HG03135 (cell line): ENCODE measurements around the gene TSPEAR.
"Not testable (repeated sequence)": the region's sequence is repeated elsewhere in the genome, so short reads cannot be mapped to it uniquely, and the experiment has no call there.

ENCODE experiments used
- ATAC-seq: cut with Tn5 transposase; IDR thresholded peaks from one replicate; pipeline ENCODE4 v1.9.1; 2021; ENCODE audit warnings: mild to moderate bottlenecking, moderate library complexity; ENCODE audit not compliant: unreplicated experiment

TSPEAR gene

GRCh38 chr21:44575307-44576024 lies 135.9 kb downstream of the TSPEAR start:
- no peak for ATAC-seq

DNA sequence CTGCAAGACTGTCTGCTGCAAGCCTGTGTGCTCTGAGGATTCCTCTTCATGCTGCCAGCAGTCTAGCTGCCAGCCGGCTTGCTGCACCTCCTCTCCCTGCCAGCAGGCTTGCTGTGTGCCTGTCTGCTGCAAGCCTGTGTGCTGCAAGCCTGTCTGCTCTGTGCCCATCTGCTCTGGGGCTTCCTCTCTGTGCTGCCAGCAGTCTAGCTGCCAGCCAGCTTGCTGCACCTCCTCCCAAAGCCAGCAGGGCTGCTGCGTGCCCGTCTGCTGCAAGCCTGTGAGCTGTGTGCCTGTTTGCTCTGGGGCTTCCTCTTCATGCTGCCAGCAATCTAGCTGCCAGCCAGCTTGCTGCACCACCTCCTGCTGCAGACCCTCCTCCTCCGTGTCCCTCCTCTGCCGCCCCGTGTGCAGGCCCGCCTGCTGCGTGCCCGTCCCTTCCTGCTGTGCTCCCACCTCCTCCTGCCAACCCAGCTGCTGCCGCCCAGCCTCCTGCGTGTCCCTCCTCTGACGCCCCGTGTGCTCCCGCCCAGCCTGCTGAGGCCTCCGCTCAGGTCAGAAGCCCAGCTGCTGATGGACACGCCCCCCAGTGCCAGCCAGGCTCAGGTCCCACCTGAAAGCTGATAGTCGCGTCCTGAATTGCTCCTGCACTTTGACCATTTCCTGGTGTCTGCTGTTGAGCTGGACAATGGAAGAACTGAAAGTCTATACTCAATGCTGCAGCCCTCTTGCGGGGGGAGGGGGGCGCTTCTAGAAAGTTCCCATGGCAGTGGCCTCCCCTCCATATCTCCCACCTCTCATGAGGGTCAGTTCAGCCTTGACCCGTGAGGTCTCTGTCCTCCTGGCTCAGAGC lies 136.7 kb downstream of the TSPEAR start:
- ATAC-seq: no peak

DNA sequence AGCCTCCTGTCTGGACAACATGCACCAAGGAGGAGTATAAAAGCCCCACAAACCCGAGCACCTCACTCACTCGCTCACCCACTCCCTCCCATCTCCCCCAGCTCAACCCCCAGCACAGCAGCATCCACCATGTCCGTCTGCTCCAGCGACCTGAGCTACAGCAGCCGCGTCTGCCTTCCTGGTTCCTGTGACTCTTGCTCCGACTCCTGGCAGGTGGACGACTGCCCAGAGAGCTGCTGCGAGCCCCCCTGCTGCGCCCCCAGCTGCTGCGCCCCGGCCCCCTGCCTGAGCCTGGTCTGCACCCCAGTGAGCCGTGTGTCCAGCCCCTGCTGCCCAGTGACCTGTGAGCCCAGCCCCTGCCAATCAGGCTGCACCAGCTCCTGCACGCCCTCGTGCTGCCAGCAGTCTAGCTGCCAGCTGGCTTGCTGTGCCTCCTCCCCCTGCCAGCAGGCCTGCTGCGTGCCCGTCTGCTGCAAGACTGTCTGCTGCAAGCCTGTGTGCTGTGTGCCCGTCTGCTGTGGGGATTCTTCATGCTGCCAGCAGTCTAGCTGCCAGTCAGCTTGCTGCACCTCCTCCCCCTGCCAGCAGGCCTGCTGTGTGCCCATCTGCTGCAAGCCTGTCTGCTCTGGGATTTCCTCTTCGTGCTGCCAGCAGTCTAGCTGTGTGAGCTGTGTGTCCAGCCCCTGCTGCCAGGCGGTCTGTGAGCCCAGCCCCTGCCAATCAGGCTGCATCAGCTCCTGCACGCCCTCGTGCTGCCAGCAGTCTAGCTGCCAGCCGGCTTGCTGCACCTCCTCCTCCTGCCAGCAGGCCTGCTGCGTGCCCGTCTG lies 137.5 kb downstream of the TSPEAR start, which contains the start of gene KRTAP10-4:
KRTAP10-4 (plus strand) TSS at position 100 of the 827 bp plus-strand sequence; CDS start at position 130, 30 bp downstream.
- not testable (repeated sequence) for ATAC-seq

DNA sequence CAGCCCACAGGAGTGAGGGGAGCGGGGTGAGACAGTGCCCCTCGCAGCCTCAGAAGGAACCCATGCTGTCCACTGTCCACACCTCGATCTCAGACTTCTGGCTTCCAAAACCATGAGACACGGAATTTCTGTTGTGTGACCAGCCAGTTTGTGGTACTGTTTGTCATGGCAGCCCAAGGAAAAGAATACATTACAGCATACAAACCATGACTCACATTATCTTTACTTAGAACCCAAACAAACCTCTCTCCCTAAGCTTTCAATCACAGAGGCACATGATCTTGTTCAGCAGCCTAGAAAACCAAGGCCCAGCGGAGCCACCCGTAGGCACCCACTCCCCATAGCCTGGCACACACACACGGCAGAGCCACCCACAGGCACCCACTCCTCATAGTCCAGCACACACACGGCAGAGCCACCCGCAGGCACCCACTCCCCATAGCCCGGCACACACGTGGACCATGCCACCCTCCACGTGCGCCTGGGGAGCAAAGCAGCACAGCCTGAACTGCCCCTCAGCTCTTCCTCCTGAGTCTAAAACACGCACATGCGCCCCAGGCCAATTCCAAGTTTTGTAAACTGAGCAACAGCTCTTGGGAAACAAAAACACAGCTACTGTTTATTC lies 138.3 kb downstream of the TSPEAR start:
- no peak for ATAC-seq

DNA sequence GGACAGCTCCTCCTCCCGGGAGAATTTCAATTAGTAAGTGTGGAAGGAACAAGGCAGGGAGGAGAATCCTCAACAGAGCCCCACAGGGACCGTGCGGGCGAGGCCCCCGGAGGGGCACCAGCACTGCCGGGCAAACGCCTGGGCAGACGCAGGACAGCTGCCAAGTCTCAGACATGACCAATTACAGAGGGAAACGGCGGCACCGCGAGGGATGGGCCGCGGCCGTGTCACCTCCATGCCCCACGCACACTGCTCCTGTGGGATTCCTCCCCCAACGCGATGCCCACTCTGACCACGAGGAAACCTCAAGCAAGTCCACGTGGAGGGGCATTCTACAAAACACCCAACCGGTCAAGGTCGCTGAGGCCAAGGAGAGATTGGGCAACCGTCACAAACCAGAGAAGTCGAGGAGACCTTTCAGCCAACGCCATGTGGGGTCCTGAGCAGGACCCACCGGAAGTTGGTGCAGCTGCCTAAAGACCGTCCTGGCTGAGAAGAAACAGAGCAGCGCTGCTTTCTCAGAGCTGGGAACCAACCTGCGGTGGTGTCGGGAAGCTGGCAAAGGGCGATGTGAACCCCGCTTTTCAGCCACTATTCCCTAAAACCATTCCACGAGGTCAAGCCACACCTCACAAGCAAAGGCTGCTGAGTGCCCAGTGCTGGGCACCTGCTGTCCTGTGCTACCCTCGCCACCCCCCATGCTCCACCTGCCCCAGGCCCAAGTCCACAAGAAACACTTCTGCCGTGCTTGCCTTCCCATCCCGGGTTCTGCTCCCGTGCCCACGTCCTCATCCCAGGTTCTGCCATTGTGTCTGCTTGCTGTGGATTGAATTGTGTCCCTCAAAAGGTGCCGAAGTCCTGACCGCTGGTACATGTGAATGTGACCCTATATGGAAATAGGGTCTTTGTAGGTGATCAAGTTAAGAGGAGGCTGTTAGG lies 139.3 kb downstream of the TSPEAR start:
- ATAC-seq: no peak

- no peak for ATAC-seq
Measured at GRCh38 chr21:44571296-44571695, 140.1 kb downstream of the TSPEAR start.

DNA sequence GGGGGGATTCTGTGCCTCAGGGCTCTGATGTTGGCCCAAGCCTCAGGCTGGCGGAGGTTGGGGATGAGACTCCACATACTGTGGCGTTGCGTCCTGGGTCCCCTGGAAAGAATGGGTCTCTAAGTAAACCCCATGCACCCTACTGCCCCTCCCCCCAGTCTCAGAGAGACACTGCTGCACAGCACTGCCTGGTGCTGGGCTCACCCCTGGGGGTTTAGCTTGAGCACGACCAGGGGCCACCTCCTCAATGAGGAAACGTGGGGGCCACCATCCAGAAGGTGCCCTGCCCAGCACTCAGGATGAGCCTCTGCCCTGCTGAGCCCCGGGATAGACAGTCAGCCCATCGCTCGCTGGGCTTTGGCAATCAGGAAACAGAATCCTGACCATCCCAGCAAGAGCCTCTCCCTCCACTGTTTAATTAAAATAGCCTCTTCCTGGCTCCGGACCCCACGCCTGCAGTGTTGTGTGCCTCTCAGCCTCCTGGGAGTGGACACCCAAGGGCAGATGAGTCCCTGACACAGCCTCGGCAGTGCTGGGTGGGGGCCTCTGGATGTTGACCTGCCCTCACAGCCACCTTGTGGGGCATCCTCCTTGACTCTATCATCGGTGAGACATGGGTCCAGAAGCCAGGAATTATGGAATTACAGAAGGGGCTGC lies 141.4 kb downstream of the TSPEAR start:
- ATAC-seq: no peak

DNA sequence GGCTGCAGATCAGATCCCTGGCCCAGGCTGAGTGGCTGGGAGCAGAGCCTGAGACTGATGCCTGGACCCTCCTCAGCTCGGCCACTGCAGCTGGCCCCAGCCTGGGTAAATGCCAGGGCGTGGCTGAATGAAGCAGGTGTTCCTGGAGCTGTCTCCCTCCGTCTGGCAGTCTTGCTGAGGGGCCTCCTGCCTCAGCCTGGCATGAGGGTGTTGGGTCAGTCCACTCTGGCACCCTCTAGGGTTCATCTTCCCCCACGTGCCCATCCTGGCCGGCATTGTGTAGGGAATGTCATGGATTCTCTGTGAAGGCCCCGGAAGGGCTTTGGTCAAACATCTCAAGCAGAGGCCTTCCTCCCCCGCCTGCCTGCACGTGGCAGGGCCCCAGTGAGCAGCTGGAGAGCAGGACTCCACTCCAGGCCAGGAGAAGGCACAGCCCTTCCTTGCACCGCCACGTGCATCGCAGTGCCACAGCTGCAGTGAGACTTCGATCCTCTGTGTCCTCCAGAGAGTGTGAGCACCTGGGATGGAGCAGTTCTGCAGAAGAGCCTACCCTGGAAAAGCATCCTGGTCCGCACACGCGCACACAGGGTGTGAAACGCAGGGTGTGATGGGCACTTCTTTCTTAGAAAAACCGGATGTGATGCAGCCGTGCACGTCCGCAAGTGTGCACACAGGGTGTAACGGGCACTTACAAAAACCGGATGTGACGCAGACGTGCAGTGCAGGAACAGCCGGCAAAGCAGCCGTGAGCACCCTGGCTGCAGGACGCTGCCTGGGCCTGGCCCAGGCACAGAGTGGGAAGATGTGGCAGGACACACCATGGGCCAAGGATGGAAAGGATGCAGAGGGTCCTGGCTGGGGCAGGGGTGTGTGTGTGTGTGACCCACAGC lies 142.5 kb downstream of the TSPEAR start:
- no peak for ATAC-seq

DNA sequence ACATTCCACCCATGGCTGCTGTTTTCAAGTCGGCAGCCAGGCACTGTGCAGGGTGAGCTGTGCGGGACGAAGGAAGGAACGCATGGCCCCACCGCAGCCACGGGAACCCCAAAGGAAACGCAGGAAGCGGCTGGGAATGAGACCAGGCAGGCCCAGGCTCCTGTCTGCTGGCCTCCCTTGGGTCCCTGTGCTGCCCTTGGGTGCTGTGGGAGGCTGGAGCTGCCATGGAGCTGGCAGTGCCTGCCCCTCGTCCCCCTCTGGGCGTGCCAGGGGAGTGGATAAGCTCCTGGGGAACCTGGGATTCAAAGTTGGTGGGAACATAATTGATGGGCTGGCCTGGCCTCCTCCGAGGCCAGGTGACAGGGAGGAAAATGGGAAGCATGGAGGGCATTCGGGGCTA lies 143.1 kb downstream of the TSPEAR start:
- no peak for ATAC-seq

DNA sequence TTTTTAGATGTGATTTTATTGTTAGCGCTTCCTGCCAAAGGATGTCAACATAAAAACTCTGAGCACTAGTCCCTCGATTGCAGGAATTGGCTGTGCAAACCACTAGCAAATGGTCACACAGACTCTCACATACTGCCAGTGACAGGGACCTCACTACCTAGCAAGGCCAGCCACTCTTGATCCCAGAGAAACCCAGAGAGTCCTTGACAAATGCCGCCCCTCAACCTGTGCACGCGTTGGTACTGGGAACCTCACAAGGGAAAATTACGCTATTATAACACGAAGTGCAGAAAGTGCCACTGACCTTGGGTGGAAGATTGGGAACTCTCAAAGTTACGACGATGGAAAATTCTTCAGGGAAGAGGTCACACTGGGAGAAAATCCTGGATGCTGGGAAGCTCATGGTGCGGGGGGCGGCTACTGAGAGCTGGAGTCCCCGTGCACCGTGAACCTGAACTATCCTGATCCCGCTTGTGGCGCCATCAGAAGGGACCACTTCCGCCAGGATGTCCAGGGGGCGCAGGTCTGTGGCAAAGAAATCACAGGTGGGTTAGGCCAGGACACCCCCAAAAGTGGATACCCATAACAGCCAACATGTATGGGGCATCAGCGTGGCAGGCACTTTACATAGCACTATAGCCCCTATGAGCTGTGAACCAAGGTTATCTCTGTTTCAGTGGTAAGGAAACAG lies 143.7 kb downstream of the TSPEAR start:
- ATAC-seq: no peak

DNA sequence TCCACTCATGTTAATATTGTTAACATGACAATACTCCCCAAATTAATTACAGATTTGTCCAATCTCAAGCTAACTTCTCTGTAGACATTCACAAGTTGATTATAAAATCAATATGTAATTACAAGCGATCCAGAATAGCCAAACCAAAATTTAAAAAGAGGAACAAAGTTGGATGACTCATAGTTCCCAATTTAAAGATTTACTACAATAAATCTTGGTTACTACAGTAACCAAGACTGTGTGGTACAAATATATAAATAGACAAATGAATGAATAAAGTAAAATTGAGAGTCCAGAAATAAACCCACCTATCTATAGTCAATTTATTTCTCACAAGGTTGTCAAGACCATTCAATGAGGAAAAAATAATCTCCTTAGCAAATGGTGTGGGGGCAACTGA lies 145.0 kb downstream of the TSPEAR start:
- ATAC-seq: no peak

- ATAC-seq: no peak
Measured at GRCh38 chr21:44564886-44565598, 146.3 kb downstream of the TSPEAR start.

- ATAC-seq: no peak
Measured at GRCh38 chr21:44564099-44564498, 147.3 kb downstream of the TSPEAR start.

DNA sequence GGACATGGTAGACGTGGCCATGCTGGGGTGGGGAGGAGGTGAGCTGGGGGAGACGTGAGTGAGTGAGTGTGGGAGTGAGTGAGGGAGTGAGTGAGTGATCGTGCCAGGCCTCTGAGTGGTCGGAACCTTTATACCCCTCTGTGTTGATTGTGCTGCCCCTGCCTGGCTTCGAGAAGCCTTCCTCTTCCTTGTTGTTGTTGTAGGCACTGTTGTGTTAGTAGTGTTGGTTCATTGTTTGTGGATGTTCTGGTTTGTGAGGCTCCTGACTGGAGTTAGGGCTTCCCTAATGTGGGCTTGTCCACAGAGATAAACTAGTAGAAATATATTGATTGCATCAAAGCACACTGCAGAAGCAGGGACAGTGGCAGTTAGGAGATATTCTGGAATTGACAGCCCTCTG lies 152.7 kb downstream of the TSPEAR start, which contains the start of gene KRTAP10-3:
KRTAP10-3 (minus strand) TSS at position 101 of the 400 bp plus-strand sequence; CDS start at position 21, 80 bp downstream.
- no peak for ATAC-seq

GRCh38 chr21:44558329-44558675 lies 153.1 kb downstream of the TSPEAR start:
- ATAC-seq: not testable (repeated sequence)

DNA sequence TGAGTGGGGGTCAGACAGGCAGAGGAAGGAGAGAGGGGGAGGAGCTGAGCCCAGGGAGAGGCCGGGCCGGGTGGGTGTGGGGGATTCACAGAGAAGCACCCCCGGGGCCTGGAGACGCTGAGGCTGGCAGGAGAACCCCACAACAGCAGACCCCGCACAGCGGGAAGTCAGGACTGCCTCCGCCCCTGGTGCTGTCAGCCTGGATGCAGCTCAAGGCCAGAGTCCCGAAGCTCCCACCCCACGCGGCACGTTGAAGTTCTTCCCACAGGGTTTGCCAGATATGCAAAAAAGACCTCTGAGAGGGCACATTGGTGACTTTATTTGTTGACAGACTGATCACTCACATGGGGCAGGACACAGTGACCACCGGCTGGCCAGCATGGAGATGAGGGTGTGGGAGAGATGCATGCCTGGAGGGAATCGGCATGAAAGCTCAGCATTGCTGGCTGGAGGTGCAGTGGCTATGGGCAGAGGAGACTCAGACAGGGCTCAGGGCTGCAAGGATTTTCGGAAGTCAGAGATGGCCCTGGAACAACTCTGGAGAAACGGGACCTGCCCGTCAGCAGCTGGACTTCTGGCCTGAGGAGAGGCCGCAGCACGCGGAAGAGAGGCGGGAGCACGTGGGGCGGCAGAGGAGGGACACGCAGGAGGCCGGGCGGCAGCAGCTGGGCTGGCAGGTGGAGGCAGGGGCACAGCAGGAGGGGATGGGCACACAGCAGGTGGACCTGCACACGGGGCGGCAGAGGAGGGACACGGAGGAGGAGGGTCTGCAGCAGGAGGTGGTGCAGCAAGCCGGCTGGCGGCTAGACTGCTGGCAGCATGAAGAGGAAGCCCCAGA lies 153.7 kb downstream of the TSPEAR start:
- ATAC-seq: no peak
